Activated CD4-positive, alpha-beta T cell treated with anti-CD3 and anti-CD28 coated beads, Interleukin-2, Interleukin-4, amounts not matched to agents 100 ng/mL and 50 ng/mL, durations not matched to agents 16 hours and 8 hours (primary cell): ENCODE measurements around the gene OXNAD1.

Source experiments
- DNase-seq: peaks from one replicate; pipeline ENCODE4 v3.0.0-alpha.2; 2020; ENCODE audit warnings: low spot score

The OXNAD1 gene

GRCh38 chr3:16279010-16279801 is 14.2 kb downstream of the OXNAD1 start:
- DNase-seq, result no peak

DNA sequence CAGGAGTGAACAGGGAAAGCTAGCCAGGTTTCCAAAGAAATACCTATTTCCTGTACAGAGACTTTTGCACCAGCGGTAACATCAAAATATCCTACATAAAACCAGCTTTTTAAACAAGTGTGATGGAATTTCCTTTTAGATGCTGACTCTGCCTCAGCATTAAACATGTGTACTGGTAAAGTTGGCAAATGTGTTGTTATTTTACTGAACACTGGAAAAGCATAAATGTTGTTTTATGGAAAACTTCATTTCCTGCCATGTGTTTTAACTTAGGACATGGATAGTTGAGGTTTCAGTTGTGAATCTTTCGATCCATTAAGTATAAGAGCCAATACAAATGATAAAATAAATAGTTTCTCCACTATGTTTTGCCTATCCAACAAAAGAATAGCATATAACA is 15.7 kb downstream of the OXNAD1 start:
- DNase-seq, result no peak

DNA sequence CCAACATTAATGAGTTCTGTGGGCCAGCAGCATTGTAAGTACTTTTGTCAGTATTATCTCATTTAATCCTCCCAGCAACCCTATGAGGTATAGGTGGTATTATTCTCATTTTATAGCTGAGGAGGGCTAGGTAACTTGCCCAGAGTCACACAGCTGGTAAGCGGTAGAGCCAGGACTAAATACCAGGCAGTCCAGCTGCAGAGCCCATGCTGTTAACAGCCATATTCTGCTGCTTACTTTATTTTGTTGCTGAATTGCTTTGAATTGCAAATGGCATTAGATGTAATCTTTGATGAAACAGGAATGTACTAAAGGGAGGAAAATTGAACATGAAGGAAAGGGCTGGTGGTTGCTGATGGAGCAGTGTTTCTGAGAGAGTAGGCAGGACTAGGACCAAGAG is 19.6 kb downstream of the OXNAD1 start:
- no peak for DNase-seq

- DNase-seq, result peak; percentile 89
Measured at GRCh38 chr3:16286161-16286560, 21.1 kb downstream of the OXNAD1 start.

DNA sequence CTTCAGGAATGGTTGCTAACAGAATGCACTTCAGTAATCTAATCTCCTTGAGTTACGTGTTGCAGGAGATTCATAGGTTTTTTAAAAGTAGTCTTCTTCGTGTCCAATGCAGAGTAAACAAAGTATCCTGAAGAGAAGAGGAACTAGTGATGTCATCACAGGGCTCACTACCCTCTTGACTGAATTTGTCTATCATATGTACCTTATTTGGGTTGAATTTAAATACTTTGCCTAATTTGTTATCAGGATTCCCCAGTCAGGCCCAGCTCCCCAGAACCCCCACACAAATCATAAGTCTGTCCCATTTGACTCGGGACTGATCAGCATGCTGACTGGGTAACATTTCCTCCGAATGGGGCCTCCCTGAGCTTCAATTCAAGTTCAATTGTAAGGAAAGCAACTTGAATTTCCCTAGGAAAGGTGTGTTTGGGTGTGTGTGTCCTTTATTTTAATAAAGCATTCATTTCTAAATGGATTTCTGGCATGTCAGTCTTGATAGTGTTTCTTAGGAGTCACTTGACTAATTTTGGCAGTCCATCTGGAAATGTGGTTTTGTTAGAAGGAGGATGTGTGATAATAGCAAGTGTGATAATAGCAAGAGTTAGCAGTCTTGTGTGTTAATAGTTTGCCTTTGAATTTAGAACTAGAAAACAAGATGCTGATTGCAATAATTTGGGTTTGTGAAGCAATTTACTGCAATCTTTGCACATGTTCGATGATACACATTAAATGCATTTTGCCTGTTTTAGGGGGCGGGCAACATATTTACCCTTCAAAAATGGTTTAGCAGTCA is 21.9 kb downstream of the OXNAD1 start:
- DNase-seq, result no peak

- DNase-seq, result no peak
Measured at GRCh38 chr3:16288664-16289063, 23.7 kb downstream of the OXNAD1 start.

DNA sequence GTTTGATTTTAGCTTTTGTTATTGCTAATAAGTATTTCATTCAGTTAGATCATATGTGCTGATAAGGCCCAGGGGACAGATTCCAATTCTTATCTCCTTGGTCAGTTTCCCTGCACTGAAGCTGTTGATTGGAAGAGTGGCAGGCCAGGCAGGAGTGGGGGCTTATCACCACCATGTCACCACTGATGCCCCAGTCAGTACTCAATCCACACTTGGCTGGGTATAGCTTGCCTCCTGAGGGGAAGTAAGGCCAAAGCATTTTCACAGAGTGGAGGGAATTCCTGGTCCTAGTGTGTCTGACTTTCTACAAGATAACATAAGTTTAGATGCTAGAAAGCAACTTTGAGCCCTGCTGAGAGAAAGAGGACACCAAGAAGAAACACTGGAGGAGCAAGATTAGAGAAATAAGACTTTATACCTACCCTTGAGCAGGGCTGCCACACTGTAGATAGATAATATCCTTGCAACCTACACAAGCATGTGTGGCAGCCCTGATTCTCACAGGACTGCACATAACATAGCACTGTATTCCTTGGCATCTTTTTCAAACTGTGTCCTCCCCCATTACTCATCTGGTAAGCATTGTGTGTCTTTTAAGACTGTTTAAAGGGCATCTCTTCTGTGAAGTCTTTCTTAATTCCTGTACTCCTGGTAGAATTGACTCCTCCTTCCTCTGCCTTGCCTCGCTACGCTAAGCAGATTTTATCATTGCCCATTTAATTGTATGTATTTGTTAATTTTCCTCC is 24.3 kb downstream of the OXNAD1 start:
- no peak for DNase-seq

DNA sequence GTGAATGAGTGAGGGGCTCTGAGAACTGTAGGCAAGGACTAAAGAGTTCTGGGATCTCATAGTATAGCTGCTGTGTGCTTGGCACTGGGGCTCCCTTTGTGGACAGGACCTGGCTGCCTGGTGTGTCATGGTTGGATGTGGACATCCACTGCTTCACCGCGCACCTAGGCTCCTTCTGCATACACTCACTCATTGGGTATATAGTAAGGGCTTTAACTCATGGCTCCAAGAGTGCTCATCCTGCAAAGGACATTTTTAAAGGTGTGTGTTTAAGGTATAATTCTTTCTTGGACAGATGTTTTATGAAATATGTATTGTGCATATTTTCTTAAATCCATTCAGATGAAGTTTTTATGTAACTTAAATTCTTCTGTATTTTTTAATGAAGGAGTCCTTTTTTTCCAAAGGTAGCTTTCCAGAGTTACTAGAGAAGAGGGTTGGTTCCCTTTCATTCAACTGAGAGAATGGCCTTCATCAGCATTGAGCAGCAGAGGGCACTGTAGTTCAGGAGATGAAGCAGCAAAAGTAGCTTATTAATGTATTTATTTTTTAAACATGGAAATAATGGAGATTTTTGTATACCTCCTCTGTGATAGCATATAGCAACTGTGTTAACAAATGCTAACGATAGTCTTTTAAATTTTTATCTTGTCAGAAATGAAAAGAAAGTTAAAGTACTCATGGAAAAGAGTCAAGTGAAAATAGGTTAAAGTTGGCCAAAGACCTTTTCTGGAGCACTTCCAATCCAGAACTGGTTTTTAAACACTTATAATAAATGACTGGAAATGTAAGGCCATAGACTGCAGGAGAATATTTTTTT is 25.2 kb downstream of the OXNAD1 start:
- DNase-seq, result peak; percentile 61

DNA sequence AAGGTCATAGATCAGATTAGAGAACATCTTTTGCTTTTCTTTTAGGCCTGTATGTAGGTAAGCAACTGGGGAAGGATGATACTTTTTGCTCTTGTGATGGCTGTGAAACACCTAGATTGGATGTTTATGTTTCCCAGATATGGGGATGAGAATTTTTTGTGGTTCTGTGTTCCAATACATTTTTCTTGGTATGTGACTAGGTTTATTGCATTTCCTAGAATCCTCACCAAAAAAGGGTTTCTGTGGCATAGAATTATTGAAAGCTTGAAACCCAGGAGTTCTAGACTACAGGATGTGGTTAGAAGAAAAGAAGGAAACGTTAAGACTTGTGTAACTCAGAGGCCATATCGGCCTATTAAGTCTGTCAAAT is 25.8 kb downstream of the OXNAD1 start:
- peak; percentile 79 for DNase-seq

- DNase-seq, result no peak
Measured at GRCh38 chr3:16294844-16295243, 29.8 kb downstream of the OXNAD1 start.

DNA sequence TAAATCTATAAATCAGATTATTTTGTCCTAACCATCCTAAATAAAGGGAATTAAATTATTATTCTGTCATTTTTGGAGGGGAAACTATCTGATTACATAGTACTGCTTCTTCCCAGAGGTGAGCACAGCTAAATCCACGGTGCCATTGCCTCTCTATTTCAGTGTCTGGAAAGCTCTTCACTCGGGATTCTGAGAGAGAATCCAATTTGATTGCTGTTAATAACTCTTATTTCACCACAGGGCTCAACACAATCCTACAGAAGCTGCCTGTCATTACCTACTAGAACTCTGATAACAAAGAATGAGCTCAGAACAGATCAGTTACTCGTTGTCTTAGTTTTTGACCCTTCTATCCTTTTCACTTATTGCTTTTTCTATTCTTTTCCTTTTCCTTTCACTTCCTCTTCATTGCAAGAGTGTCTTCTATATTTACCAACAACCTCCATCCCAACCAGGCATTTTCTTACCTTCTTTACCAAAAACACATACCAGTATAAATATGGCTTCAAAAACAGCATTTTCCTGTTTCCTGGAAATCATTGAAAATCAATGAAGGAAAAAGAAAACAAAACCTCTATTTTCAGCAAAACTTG is 30.4 kb downstream of the OXNAD1 start:
- DNase-seq, result no peak

GRCh38 chr3:16297997-16298885 is 33.2 kb downstream of the OXNAD1 start:
- DNase-seq, result no peak

- no peak for DNase-seq
Measured at GRCh38 chr3:16298891-16299290, 33.9 kb downstream of the OXNAD1 start.

DNA sequence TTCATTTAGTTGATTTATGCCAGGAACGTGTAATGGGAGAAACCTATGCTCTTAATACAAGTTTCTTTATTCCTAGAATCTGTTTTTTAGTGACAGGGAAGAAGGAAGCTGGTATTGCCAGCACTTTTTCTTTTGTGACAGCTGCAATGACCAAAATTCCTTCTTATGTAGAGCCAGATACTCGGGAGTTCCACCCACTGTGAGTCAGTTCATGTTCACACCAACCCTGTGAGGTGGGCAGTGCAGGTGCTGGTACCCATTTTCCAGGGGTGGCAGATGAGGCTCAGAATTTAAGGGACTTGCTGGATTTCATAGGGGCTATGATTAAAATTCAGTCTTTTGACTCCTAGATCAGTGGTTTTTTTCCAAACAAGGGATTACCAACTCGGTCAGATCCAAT is 34.7 kb downstream of the OXNAD1 start:
- no peak for DNase-seq

DNA sequence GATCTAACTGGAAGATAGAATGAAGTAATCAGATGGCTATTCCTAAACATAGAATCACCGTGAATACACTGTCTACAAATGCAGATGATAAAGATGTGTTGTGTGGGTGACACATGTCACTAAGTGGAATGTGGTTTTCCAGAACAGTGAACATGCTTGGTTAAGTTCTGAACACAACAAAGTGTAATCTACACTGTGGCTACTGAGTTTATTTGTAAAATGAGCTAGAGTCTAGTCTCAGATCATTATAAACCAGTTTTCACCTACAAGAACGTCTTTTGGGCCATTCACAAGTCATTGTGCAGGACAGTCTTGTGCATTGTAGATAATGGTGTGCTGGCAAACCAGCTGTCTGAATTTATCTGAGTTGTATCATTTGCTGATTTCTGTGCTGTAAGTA is 35.3 kb downstream of the OXNAD1 start:
- DNase-seq, result no peak

DNA sequence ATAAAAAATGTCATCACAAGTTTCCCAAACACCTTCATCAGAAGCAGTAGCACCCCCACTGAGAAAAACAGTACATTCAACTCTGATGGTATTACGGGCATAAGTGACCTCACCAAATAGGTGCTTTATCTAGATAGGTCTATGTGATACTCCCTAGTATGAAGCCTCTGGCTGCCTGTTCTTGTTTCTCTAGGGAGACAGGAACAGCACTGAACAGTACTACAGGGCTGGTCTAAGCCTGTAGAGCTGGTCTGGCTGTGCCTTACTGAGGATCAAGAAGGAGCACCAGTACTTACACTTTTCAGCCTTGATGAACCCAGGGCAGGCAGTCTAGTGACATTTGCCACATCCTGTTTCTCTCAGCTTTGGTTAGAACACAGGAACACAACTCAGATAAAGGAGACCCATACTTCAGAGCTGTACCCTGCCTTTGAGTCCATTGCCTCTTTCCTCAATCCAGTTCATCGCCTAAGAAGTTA is 35.9 kb downstream of the OXNAD1 start:
- peak; percentile 72 for DNase-seq

GRCh38 chr3:16301507-16301906 is 36.5 kb downstream of the OXNAD1 start:
- no peak for DNase-seq

GRCh38 chr3:16302082-16302631 is 37.1 kb downstream of the OXNAD1 start:
- DNase-seq, result no peak

- no peak for DNase-seq
Measured at GRCh38 chr3:16303037-16303575, 38.1 kb downstream of the OXNAD1 start.
